ENCODE data around the gene MAPK7. TPM values are rescaled to one million over a fixed set of nuclear protein-coding genes. Genes with fewer than 3 reads are reported as not detected.

Gene MAPK7
- total RNA-seq, 4 donors from 2014 or later: 15.3 to 112 (median 48.3) TPM

- no peaks in the 10 kb centered on the region for H3K36me3 ChIP-seq
- H3K4me1 ChIP-seq: no peaks in the 10 kb centered on the region
- DNase-seq: no peak
- no peak overlapping the region for H3K4me3 ChIP-seq
- no peaks in the 10 kb centered on the region for H3K27me3 ChIP-seq
- in situ Hi-C loops (cut with MboI; ENCODE audit: low pct_ligation_motif_present in 1 of 4, low pct_unique_long_range_greater_than_20kb in 1 of 4, low sequenced_read_pairs in 3 of 4): no loop called here
- TF ChIP-seq POLR2AphosphoS5 (IDR thresholded peaks at IDR 0.05) (peak in 1 of 3 donors; percentile 12), EP300 (IDR thresholded peaks at IDR 0.05; ENCODE audit: low read depth) (no peak), POLR2A (IDR thresholded peaks at IDR 0.05) (no peak)
- TF ChIP-seq, protein P1, sequence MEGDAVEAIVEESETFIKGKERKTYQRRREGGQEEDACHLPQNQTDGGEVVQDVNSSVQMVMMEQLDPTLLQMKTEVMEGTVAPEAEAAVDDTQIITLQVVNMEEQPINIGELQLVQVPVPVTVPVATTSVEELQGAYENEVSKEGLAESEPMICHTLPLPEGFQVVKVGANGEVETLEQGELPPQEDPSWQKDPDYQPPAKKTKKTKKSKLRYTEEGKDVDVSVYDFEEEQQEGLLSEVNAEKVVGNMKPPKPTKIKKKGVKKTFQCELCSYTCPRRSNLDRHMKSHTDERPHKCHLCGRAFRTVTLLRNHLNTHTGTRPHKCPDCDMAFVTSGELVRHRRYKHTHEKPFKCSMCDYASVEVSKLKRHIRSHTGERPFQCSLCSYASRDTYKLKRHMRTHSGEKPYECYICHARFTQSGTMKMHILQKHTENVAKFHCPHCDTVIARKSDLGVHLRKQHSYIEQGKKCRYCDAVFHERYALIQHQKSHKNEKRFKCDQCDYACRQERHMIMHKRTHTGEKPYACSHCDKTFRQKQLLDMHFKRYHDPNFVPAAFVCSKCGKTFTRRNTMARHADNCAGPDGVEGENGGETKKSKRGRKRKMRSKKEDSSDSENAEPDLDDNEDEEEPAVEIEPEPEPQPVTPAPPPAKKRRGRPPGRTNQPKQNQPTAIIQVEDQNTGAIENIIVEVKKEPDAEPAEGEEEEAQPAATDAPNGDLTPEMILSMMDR (IDR thresholded peaks at IDR 0.05): no peak
- intact Hi-C loops (cut with DNase I; ENCODE audit: low total_unique reads): no loop called here
- 75 to 82% methylated on average over 4 of the region's 4 CpGs for WGBS, 2 donors (ENCODE audit: low coverage in 1 of 2)
- no peaks in the 10 kb centered on the region for H3K9me3 ChIP-seq
- no peak overlapping the region for H3K27ac ChIP-seq
These were observed 47.2 kb upstream of the MAPK7 start for GRCh38 chr17:19331134-19331533.

DNA sequence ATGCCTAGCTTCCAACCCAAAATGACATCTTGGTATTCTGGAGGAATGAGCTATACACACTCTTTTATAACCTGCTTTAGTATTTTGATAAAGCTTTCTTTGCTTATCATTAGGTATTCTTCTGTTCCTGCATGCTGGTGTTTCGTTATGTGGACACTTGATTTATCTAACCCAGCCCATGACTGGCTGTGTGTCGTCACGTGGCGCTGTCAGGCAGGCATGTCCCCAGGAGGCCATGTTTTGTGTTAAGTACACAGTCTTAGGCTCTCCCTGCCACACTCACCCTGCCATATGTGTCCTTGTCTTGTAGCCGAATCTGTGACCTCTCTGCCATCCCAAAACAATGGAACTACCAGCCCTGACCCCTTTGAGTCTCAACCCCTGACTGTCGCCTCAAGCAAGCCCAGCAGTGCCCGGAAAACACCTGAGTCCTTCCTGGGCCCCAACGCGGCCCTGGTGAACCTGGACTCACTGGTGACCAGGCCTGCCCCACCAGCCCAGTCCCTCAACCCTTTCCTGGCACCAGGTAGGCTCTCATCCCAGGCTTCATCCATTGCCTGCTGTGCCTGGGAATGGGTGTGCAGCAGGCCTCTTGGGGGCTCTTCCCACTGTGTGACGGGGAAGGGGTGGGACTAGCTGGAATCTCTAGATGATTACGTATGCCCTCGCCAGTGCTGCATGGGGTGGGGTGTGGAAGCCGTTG, 46.6 kb upstream of the MAPK7 start:
- no peak for TF ChIP-seq POLR2A (IDR thresholded peaks at IDR 0.05)
- TF ChIP-seq, protein P1 (IDR thresholded peaks at IDR 0.05): no peak
- in situ Hi-C loops (cut with MboI; ENCODE audit: low pct_ligation_motif_present in 1 of 4, low pct_unique_long_range_greater_than_20kb in 1 of 4, low sequenced_read_pairs in 3 of 4) (no loop called here), intact Hi-C loops (cut with DNase I; ENCODE audit: low total_unique reads) (no loop called here)
- peaks cover 0 to under 1% (median 0%) of the 10 kb centered on the region in 4 donors for H3K4me1 ChIP-seq
- H3K36me3 ChIP-seq: no peaks in the 10 kb centered on the region
- no peaks in the 10 kb centered on the region for H3K27me3 ChIP-seq
- DNase-seq: no peak
- no peaks in the 10 kb centered on the region for H3K9me3 ChIP-seq
- WGBS, 2 donors (ENCODE audit: low coverage in 1 of 2): 94% methylated on average over 13 of the region's 13 CpGs; no CpG with 5 or more reads in 1 of the 2 donors
- no peak overlapping the region for H3K27ac ChIP-seq
- H3K4me3 ChIP-seq: no peak overlapping the region

DNA sequence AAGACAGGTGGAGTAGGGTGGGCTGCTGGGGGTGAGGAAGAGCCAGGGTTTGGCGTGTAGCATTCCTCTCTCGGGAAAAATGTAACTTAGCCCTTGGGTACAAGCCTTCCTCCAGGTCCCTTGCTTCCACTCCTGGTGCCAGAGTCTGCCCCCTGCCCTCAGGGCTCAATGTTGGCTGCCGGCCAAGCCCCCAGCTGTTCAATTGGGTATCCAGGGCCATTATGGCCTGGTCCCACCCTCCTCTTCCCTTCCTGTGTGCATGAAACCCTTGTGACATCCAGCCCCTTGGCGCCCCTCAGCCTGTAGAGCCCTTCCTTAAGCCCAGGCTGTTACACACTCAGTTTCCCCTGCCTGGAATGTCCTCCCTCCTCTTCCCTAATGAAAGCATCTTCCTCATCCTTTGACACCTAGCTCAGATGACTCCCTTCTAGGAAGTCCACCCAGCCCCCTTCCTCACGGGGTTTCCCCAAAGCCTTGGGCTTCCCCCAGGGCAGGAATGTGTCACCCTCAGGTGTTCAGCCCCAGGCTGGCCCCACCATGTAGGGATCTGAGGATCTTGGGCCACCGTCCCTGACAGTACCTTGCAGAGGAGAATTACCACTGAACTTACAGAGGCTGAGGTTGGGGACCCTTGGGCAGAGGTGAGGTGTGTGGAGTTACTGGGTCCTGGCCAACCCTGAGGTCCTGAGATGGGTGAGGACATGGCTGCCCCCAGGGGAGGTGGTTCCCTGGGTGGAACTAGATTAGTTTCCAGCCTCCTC, 45.7 kb upstream of the MAPK7 start:
- DNase-seq: no peak
- Histone ChIP-seq H3K9me3 (no peaks in the 10 kb centered on the region), H3K4me1 (peaks cover 0 to 6% (median 0%) of the 10 kb centered on the region in 4 donors), H3K27ac (no peak overlapping the region), H3K27me3 (no peaks in the 10 kb centered on the region), H3K4me3 (no peak overlapping the region), H3K36me3 (no peaks in the 10 kb centered on the region)
- intact Hi-C loops (cut with DNase I; ENCODE audit: low total_unique reads) (no loop called here), in situ Hi-C loops (cut with MboI; ENCODE audit: low pct_ligation_motif_present in 1 of 4, low pct_unique_long_range_greater_than_20kb in 1 of 4, low sequenced_read_pairs in 3 of 4) (no loop called here)
- WGBS, 2 donors (ENCODE audit: low coverage in 1 of 2): 80% methylated on average over 6 of the region's 6 CpGs; no CpG with 5 or more reads in 1 of the 2 donors
- no peak for TF ChIP-seq POLR2AphosphoS5 (IDR thresholded peaks at IDR 0.05)
- no peak for TF ChIP-seq POLR2A (IDR thresholded peaks at IDR 0.05)
- TF ChIP-seq EP300 (IDR thresholded peaks at IDR 0.05; ENCODE audit: low read depth): no peak
- TF ChIP-seq, protein P1 (IDR thresholded peaks at IDR 0.05): no peak

DNA sequence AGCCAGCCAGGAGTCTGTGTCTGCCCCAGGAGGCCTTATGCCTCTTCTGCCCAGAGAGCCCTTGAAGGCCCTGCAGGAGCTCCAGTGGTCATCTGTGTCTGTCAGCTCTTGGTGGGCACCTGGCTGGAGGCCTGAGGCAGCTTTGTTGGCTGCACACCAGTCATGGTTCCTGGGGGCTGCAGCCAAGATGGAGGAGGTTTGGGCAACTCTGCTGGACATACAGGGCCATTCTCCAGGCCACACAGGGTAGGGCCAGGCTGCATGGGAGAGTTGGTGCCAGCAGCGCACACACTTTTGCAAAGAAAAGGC, 45.2 kb upstream of the MAPK7 start:
- intact Hi-C loops (cut with DNase I; ENCODE audit: low total_unique reads): no loop called here
- no peak for TF ChIP-seq POLR2AphosphoS5 (IDR thresholded peaks at IDR 0.05)
- no peak for TF ChIP-seq EP300 (IDR thresholded peaks at IDR 0.05; ENCODE audit: low read depth)
- TF ChIP-seq POLR2A (IDR thresholded peaks at IDR 0.05): no peak
- TF ChIP-seq, protein P1 (IDR thresholded peaks at IDR 0.05): no peak

More for the DNA sequence above, 45.2 kb upstream of the MAPK7 start:
- DNase-seq: no peak
- Histone ChIP-seq H3K27me3 (no peaks in the 10 kb centered on the region), H3K4me1 (peaks cover 0 to 6% (median 0%) of the 10 kb centered on the region in 4 donors), H3K9me3 (no peaks in the 10 kb centered on the region), H3K36me3 (no peaks in the 10 kb centered on the region), H3K27ac (no peak overlapping the region), H3K4me3 (no peak overlapping the region)
- in situ Hi-C loops (cut with MboI; ENCODE audit: low pct_ligation_motif_present in 1 of 4, low pct_unique_long_range_greater_than_20kb in 1 of 4, low sequenced_read_pairs in 3 of 4): no loop called here
- WGBS, 2 donors (ENCODE audit: low coverage in 1 of 2): 100% methylated on average over 1 of the region's 1 CpG; no CpG with 5 or more reads in 1 of the 2 donors

Data from transverse colon (tissue), 4 donors.